Stimulated activated CD8-positive, alpha-beta memory T cell treated with anti-CD3 and anti-CD28 coated beads, Interleukin-4, amount 100 ng/mL, for 1 hour (primary cell): ENCODE measurements around the gene REG4.

Experiments used
- DNase-seq, 2 donors: peaks; one replicate each; pipeline ENCODE4 v3.0.0-alpha.2; 2020; ENCODE audit warnings: low read depth in 2 of 2, low spot score in 1 of 2

REG4 gene

DNA sequence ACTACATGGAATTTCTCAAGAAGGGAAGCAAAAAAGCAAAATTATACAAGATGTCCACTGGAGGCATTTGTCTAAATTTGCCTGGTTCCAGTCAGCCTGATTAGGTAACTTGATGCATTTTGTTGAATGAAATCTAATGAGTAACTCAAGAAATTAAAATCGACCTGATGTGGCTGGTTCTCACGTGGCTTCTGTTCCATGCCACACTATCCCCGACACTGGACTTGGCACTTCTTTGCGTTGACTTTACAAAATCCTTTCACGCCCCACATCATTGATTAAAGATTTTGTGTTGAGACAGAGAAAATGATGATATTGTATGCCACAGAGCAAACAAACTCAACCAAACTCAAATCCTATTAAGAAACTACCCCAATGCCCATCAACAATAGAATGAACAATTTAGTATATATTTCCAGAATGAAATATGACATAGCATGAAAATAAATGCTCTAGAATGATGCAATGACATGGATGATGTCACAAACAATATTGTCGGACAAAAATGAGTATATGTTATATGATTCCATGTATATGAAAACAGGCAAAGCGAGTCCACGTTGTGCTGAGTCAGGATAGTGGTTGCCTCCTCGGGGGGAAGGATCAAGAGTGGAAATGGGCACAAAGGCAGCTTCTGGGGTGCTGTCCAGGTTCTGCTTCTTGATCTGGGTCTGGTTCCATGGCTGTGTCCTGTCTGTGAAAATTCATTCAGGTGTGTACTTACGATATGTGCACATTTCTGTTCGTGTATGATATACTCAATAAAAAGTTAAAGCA, 29.6 kb downstream of the REG4 start:
- no peak for DNase-seq

DNA sequence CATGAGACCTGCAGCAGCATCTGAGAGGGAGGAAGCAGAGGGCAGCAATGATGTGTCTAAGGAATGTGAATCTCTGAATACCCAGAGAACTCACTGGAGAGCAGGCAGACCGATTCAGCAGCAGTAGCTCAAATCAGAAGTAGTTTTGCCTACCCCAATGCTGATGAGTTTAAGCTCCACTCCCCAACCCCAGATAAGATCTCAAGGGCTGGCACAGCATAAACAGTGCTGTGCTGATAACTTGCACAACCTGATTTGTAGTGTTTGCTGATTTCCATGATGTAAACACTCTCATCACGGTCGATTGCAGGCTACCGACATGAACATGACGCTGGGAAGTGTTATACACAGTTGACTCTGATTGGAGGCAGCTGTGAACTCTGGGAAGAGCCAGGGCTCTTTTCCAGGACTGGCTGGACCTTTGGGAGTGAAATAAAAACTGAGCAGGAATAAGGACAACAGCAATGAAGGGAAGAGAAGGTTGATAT, 31.3 kb downstream of the REG4 start:
- DNase-seq = no peak

DNA sequence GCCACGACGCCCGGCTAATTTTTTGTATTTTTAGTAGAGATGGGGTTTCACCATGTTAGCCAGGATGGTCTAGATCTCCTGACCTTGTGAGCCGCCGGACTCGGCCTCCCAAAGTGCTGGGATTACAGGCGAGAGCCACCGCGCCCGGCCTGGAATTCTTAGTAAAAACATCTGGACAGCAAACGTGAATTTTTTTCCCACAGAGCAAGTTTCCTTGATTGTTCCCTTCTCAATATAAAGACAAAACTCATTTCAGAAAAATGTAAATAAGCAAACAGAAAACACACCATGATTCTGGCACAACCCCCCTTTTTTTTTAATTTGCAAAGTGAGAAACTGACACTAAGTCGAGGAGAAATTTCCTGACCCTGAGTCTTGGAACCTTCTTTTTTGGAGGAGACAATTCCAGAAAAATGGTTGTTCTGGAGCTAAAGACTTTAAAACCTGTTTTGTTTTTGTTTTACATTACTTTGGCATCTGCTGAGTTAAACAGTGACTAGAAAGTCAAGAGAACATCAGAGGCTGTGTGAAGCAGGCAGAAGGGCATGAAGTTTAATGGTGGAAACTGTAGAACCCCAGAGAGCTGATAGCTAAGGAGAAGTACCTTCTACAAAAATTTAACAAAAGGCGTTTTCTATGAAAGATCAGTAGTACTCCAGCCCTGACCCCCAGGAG, 32.2 kb downstream of the REG4 start:
- no peak for DNase-seq

DNA sequence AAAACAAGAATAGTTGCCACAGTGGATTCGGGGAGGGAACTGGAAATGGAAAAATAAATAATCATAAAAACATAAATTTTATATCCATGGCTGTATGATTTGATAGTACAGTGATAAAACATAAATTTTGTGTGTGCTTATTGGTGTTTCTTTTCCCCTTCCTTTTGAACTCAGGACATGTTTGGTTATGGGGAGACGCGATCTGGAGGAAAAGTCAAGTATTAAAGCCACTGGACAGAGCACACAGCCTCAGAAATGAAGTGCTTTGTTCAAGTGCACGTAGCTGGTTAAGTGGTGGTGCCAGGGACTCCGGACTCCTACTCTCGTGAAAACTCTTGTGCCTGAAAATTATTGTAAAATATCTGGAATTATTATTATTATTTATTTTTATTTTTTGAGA, 32.9 kb downstream of the REG4 start:
- DNase-seq = no peak

DNA sequence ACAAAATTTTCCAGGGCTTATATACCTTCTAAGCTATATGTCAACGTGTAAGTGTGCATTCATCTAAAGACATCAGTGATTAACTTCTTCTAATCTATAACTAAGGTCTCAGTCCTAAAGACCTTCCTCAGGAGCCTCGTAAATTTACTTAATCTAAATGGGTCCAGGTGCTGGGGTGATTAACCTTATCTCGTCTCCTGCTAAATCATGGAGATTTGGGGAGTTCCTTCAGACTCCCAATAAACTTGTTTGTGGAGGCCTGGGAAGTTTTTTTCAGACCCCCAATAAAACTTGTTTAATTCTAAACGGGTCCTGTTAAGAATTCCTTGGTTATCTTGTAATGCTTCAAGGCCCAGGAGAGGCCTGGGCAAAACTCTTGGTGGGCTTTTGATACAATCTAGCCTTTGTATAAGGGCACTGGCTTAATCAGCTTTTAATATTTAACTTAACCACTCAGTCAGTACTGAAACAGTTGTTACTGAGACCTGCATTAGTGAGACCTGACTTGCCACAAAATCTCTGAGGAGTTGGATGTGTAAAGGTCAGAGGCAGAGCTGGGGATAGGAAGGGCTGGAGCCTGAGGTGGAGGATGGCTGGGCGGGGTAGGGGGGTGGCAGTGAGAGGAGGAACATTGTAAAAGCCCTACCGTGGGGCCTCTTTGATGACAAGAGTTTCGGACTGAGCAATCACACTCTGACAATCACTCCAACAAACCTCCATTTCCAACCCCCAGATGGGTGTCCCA, 36.3 kb downstream of the REG4 start:
- DNase-seq = no peak

DNA sequence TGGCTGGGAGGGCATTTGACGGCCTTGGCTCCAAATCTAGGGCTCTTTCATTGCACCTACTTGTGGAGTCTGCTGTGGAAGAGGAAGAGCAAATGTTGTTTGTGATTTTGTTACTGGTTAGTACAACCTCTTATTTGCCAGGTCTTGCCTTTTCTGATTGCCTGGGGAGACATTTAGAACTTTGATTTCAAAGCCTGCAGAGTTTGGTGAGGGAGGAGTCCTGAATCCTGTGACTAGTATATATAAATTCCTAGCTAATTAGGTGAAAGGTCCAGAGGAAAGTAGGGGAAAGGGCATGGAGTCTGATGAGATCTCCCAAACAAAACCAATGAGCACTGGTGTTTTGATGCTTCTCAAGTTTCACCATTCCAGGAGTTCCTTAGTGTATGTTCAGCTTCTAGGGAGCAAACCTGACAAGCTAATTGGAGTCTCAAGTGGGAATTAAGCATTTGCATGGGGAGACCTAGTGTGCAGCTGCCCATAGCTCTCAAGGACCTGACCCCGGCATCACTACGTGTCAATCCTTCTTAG, 37.5 kb downstream of the REG4 start:
- DNase-seq = no peak

DNA sequence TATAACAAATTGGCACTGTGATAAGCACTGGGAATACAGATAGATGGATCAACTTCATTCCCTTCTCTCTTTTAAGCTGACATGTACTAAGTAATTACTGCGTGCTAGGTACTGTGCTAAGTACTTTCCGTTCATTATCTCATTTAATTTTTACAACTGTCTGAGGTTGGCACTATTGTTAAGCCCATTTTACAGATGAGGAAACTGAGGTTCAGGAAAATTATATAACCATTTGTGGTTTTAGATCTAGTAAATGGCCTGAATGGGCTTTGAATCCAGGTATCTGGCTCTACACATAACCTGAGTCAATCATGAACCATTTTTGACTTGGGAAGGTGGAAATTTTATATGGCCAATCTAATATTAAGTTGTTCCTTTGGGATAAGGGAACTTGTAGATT, 39.0 kb downstream of the REG4 start:
- DNase-seq = no peak

DNA sequence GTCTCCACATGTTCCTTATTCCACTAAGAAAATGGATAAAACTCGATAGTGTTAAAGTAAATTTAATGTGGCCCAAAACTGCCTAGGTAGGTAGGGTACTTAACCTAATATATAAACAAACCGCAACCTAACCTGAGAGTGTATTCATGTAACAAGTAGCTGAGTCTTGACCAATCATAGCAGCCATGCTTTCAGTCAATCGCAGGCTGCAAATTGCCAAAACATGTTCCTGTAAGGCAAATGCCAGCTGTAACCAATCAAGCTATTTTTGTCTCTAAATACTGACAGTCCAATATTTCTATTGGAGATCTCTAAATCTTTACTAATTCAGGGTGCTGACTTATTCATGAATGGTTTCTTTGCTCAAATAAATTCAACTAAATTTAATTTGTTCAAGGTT, 39.5 kb downstream of the REG4 start:
- DNase-seq = no peak

DNA sequence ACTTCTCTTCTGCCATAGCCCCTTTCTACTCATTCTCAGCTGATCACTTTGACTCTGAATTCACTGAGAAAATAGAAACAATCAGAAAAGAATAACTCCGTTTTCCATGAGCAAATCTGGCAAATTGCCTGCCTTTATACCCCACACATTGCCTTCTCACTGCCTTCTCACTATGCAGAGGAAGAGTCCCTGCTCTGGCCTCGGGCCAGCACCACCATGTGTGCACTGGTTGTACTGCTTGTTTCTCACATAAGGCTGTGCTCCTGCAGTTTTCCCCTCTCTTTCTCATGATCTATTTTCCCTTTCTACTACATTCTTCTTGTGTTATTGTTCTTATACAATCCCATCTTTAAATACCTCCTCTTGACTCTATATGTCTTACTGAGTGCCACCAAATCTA, 40.2 kb downstream of the REG4 start:
- no peak for DNase-seq

DNA sequence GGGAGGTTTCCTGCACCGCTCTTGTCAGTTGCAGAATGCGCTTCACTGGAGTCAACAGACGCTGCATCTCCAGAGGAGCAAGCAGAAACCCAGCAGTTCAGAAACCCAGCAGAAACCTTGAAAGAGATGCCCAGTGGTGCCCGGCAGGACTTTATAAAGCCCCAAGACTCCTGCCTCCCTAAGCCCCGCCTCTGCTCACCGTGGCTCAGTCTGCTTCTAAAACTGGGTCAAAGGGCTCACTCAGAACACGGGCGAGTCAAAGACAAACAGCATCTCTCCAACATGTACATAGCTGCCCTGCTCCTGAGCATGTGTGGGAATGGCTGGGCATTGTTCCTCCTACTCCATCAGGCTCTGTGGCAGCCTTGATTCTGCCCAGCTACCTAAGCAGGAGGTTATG, 42.5 kb downstream of the REG4 start, which contains the start of gene HMGCS2:
Gene HMGCS2 (minus strand): TSS at position 128 of the 400 bp plus-strand sequence. CDS start 61 bp downstream, at position 67.
- no peak for DNase-seq

DNA sequence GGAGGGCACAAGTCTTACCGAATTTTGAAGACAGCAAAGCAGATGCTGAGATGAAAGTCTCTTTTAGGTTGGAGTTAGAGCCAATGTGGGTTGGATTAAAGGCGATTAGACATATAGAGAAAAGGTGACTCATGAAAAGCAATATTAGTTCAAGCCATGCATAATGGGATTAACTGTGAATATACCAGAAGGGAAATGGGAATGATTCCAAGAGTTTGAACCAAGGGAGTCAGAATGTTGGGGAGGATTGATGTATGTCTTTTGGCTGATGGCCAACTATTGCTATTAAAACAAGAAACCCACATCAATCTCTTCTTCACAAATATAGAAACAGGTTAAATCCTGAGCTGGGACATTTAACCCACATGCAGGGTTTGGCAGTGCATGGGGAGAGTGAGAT, 43.8 kb downstream of the REG4 start:
- no peak for DNase-seq

DNA sequence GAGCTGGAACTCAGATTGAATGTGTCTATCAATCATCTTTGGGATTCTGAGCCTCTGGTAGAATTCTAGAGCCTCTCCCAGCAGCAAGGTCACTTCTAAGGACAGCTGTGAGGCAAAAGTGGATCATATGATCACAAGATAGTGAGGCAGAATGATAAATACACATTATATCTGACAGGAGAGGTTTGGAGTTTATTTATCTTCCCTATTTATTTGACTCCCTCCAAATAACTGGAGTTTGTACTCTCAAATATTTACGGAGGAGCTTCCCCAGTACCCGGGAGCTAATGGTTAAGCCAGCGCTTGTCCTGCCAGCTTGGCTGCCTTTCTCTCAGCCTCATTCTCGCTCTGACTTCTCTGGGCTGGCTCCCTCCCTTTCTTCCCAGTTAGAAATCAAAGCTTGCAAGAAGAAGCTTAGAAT, 44.9 kb downstream of the REG4 start:
- DNase-seq = no peak

DNA sequence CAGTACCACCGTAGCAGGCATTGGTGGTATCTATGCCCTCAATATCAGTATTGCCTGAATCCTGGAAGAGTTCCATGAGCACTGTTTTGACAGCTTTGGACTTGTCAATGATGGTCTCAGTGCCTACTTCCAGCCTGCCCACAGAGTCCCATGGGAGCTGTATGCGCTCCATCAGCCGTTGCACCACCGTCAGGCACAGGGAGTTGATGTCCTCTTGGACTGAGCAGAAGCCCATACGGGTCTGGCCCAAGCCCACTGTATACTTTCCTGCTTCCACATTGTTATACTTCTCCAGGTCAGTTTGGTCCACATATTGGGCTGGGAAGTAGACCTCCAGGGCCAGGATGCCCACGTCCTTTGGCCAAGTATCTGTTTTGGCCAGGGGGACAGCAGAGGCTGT, 47.0 kb downstream of the REG4 start:
- no peak for DNase-seq

DNA sequence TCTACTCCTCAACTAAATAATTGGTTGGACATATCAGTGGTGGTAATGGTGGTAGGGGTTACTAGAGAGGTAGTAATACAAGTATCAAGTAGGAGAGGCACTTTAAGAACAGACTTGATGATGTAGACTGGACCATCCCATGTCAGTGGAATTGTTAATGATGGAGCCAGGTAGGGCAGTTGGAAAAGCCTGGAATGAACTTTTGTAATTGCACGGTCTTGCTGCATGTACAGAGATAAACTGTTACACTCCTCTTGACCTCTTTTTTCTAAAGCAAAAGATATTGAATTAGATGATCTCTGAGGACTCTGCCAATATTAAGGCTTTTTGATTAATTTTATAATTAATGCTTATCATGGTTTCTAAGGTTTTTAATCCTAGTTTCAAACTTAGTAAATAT, 48.3 kb downstream of the REG4 start:
- DNase-seq = no peak

DNA sequence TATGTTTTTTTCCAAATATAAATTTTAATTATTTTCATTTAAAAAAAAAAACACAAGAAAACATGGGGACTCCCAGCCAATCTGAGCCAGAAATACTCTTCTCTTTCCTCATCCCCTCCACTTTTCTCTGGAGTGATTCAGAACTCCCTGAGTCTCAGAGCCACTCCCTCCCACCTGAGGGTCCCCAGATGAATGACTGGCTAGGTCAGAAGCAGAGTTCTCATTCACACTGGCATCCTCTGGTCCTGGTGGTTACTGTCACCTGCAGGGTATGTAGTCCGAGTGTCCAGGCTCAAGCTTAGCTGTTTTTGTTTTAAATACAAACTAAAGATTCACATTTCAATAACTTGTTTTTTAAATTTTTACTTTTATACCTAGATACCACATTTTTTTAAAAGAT, 48.9 kb downstream of the REG4 start:
- DNase-seq = no peak

DNA sequence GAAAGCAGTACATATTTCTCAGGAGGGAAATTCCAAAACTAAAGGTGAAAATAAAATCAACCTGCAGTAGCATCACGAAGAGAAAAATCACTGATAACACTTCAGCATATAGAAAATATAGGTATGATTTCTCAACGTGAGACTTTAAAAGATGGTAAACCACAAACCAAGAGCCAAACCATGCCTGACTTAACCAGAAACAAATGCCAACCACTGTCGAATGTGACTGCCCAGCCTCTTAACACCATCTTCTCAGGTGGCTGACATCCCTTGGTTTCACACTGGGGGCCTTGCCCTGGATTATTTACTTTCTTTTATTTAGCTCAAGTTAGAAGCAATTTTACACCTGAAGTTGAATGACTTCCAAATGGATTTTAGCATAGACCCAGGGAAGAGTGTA, 52.7 kb downstream of the REG4 start:
- DNase-seq = no peak

DNA sequence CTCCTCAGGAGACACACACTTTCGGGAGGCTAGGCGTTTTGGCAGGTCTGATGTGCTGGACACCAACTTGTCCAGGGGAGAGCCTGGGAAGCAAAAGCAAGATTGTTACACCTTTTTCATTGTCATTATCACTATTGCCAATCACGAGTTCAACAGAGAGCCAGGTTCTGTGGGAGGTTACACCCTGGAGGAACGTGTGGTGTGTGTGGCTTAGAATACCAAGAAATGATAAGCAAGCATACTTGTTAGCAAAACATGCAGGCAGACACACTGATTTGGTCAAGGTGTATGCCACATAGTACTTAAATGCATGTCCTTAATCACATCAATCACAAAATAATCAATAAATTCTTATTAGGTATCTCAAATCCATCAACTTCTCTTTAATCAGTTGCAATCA, 58.7 kb downstream of the REG4 start:
- DNase-seq = no peak

DNA sequence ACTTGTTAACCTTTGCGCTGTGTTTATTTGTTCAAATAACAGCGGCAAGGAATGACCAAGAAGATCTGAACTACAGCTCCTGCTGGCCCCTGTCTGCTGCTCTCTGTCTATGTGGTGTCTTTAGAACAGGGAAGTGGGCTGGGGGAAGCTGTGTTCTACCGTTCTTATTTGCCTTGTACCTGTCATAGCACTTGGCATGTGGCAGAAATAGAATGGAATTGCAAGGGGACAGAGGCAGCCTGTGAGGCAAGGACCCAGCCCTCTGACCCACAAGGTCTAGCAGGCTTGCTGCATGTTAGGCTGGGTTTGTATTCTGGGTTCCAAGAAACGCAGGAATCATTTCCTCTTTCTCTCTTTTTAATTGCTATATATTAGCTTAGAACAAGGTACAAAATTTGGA, 63.2 kb downstream of the REG4 start:
- no peak for DNase-seq

DNA sequence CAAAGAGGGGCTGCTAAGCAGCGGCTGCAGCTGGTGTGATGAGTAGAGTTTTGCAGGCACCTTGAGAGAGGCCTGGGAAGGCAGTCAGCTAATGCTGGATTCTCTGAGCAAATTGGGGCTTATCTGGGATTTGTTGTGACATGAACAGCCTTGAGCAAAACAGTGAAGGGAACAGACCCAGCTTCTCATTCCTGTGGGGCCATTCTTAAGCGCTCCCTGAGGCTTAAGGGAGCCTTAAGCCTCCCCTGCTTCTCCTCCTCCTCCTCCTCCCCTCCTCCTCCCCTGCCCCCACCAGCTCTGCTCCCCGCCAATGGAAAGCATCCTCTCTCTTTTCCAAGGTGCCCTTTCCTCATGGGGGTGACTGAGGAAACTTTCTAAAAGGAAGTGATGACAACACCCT, 63.8 kb downstream of the REG4 start:
- DNase-seq = no peak

DNA sequence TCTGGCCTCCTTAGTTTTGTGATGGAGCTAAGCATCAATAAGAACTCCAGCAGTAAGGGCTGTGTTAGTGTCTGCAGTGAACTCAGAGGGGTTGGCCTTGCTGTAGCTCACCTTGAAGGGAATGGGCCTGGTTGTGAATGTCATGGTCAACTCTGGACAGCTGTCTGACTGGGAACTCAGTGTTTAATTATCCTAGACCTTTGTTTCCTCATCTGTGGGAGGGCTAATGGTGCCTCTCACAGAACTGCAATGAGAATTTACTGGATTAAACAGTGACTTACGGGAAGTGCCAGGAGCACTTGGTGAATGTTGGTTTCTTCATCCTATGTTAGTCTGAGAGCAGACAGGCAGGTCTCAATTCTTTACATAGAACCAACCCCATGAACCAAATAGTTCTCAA, 66.2 kb downstream of the REG4 start:
- DNase-seq = no peak

DNA sequence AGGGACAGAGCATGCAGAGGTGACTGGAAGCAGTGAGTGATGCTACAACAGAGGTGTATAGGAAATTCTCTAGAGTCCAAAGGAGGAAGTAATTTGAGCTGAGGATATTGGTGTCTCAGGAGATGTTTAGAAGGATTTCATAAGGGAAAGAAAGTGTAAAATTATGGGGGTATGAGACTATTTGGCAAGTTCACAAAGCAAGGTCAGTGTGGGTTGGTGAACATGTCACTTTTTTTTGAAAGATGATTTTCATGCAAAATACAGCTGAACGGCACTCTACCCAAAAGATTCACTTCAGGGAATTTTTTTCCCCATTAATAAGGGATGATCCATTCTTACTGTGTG, 66.7 kb downstream of the REG4 start:
- DNase-seq = no peak
